Astrocyte (in vitro differentiated cells and primary cell): ENCODE measurements around the gene PRKAG2. TPM values are rescaled to one million over a fixed set of nuclear protein-coding genes. Genes with fewer than 3 reads are reported as not detected.
A peak's percentile ranks its signal among the peaks of the same experiment; 100 is the strongest.

Source experiments
- DNase-seq: peaks from one replicate; pipeline ENCODE4 v3.0.0-alpha.2; 2010; ENCODE audit warnings: low read depth
- FAIRE-seq: peaks from 2 replicates; lab custom pipeline; 2011; peaks lifted over from hg19 to GRCh38; lab: Jason Lieb, UNC
- H2AFZ ChIP-seq: 2 replicates; pipeline ENCODE4 v1.6.0; 2012; ENCODE audit warnings: low read depth, low read length, inconsistent platforms
- H3K27ac ChIP-seq: 2 replicates; pipeline ENCODE4 v1.5.1; 2011; ENCODE audit warnings: low read depth, low read length, inconsistent platforms
- H3K27me3 ChIP-seq: 2 replicates; pipeline ENCODE4 v1.6.0; 2011; ENCODE audit warnings: low read length, inconsistent platforms; ENCODE audit not compliant: insufficient read depth
- H3K36me3 ChIP-seq: 2 replicates; pipeline ENCODE4 v1.5.1; 2011; ENCODE audit warnings: low read length, inconsistent platforms; ENCODE audit not compliant: insufficient read depth
- H3K4me1 ChIP-seq: 2 replicates; pipeline ENCODE4 v1.5.1; 2011; ENCODE audit warnings: low read length, inconsistent platforms; ENCODE audit not compliant: insufficient read depth
- H3K4me2 ChIP-seq: 2 replicates; pipeline ENCODE4 v1.6.0; 2012; ENCODE audit warnings: low read length, inconsistent platforms
- H3K4me3 ChIP-seq: 2 replicates; pipeline ENCODE4 v1.5.1; 2011; ENCODE audit warnings: low read depth, mild to moderate bottlenecking, low read length, inconsistent platforms; ENCODE audit not compliant: insufficient read depth
- H3K79me2 ChIP-seq: 2 replicates; pipeline ENCODE4 v1.6.0; 2012; ENCODE audit warnings: mild to moderate bottlenecking, low read length, inconsistent platforms; ENCODE audit not compliant: insufficient read depth
- H3K9ac ChIP-seq: 2 replicates; pipeline ENCODE4 v1.6.0; 2012; ENCODE audit warnings: mild to moderate bottlenecking, low read length, inconsistent platforms
- H3K9me3 ChIP-seq: 2 replicates; pipeline ENCODE4 v1.5.1; 2012; ENCODE audit warnings: low read depth, mild to moderate bottlenecking, low read length, inconsistent platforms; ENCODE audit not compliant: insufficient read depth
- H4K20me1 ChIP-seq: 2 replicates; pipeline ENCODE4 v1.6.0; 2012; ENCODE audit warnings: low read length, inconsistent platforms; ENCODE audit not compliant: insufficient read depth
- H3K27ac Mint-ChIP-seq: one replicate; pipeline ENCODE4 v1.8.0; 2021; ENCODE audit warnings: mild to moderate bottlenecking, mixed read lengths; ENCODE audit not compliant: unreplicated experiment
- H3K27me3 Mint-ChIP-seq: one replicate; pipeline ENCODE4 v1.8.0; 2021; ENCODE audit warnings: low read depth, mixed read lengths; ENCODE audit not compliant: unreplicated experiment
- H3K36me3 Mint-ChIP-seq: one replicate; pipeline ENCODE4 v1.8.0; 2021; ENCODE audit warnings: low read depth, mixed read lengths; ENCODE audit not compliant: unreplicated experiment
- H3K4me1 Mint-ChIP-seq: one replicate; pipeline ENCODE4 v1.8.0; 2021; ENCODE audit warnings: low read depth, mixed read lengths; ENCODE audit not compliant: unreplicated experiment
- H3K4me3 Mint-ChIP-seq: one replicate; pipeline ENCODE4 v1.8.0; 2021; ENCODE audit warnings: mild to moderate bottlenecking, moderate library complexity, mixed read lengths; ENCODE audit not compliant: unreplicated experiment
- H3K9me3 Mint-ChIP-seq: one replicate; pipeline ENCODE4 v1.8.0; 2021; ENCODE audit warnings: mild to moderate bottlenecking, mixed read lengths; ENCODE audit not compliant: unreplicated experiment
- EZH2 ChIP-seq: IDR thresholded peaks from 2 replicates; pipeline ENCODE4 v1.6.1; 2012; ENCODE audit warnings: mild to moderate bottlenecking, low read length, inconsistent platforms; ENCODE audit not compliant: insufficient read depth
- total RNA-seq: library from RNA; stranded (reverse); gene quantifications from 2 replicates; pipeline ENCODE4 v1.2.1, GENCODE V29; 2021
- TF ChIP-seq, protein P1 (sequence below): IDR thresholded peaks from 2 replicates; pipeline ENCODE4 v1.5.1; 2011; ENCODE audit warnings: low read depth, mild to moderate bottlenecking, inconsistent platforms, low read length, moderate library complexity; ENCODE audit not compliant: insufficient read depth

PRKAG2 gene
- total RNA-seq, 1 donor from 2014 or later, result 40.7 TPM

DNA sequence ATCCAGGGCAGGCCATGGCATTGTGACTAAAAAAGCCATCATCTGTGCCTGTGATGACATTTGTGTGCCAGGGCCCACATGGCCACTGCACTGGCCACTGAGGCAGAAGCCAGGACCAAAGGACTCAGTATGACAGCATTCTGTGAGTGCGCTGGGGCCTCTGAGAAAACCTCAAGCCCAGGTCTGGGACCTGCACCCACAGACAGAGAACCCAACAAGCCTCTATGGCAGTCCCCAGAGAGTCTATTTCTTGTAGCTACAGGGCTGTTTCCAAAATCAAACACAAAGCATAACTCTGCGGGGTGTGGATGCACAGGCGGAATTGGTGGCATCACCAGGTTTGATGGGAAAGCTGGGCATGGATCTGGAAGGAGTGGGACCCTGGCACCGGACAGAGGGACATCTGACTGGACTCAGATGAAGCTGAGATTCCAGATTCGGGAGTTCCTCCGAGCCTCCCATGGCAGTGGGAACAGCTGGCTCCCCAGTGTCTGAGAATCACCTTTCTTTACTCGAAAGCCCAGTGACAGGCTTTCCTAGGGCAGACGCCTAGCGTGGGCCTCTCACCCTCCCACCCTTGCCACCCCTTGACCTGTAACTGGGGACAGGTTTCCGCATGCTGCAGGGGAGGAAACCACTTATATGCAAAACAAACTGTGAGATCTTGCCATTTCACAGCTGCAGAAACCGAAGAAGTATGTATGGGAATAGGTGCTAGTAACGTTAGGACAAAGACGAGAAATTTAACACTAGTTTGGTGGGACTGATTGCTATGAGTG, 286.7 kb downstream of the PRKAG2 start:
- H3K27me3 Mint-ChIP-seq, result no peaks in the 10 kb centered on the region
- H4K20me1 ChIP-seq, result no peaks in the 10 kb centered on the region
- no peak overlapping the region for H3K27ac Mint-ChIP-seq
- no peak overlapping the region for H3K9ac ChIP-seq
- no peaks in the 10 kb centered on the region for H3K9me3 ChIP-seq
- H3K4me2 ChIP-seq, result no peak overlapping the region
- peaks cover 11% of the 10 kb centered on the region for H3K4me1 ChIP-seq
- peaks cover 8% of the 10 kb centered on the region for H3K4me1 Mint-ChIP-seq
- H3K36me3 Mint-ChIP-seq, result peaks cover 22% of the 10 kb centered on the region
- peaks cover 57% of the 10 kb centered on the region for H3K79me2 ChIP-seq
- FAIRE-seq (no peak), DNase-seq (no peak)
- H3K36me3 ChIP-seq, result peaks cover 4% of the 10 kb centered on the region
- H3K9me3 Mint-ChIP-seq, result no peaks in the 10 kb centered on the region
- TF ChIP-seq, protein P1, sequence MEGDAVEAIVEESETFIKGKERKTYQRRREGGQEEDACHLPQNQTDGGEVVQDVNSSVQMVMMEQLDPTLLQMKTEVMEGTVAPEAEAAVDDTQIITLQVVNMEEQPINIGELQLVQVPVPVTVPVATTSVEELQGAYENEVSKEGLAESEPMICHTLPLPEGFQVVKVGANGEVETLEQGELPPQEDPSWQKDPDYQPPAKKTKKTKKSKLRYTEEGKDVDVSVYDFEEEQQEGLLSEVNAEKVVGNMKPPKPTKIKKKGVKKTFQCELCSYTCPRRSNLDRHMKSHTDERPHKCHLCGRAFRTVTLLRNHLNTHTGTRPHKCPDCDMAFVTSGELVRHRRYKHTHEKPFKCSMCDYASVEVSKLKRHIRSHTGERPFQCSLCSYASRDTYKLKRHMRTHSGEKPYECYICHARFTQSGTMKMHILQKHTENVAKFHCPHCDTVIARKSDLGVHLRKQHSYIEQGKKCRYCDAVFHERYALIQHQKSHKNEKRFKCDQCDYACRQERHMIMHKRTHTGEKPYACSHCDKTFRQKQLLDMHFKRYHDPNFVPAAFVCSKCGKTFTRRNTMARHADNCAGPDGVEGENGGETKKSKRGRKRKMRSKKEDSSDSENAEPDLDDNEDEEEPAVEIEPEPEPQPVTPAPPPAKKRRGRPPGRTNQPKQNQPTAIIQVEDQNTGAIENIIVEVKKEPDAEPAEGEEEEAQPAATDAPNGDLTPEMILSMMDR, result no peak
- no peak for TF ChIP-seq EZH2
- H3K27ac ChIP-seq, result no peak overlapping the region
- H3K4me3 ChIP-seq, result no peak overlapping the region
- no peak overlapping the region for H2AFZ ChIP-seq
- no peaks in the 10 kb centered on the region for H3K27me3 ChIP-seq
- H3K4me3 Mint-ChIP-seq, result no peak overlapping the region

DNA sequence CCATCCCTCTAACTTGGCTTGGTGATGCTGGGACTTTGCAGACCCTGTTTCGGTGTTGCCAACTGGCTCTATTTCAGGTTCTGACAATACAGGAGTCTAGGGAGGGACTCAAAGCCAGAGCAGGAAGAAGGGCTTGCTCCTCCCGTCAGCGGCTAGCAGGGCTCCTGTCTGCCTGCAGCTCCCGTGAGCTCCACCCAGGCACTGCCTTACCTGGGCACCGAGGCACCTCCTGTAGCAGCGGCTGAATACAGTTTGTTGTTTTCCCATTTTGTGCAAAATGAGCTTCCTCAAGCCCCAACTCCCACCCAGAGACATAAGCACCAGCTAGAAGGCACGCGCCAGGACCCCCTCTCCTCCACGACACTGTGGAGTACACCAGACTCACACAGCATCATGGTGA, 287.9 kb downstream of the PRKAG2 start:
- Histone ChIP-seq H3K79me2 (peaks cover 51% of the 10 kb centered on the region), H3K27ac (no peak overlapping the region), H3K4me1 (peaks cover 11% of the 10 kb centered on the region), H3K9ac (no peak overlapping the region), H3K4me2 (no peak overlapping the region), H3K4me3 (no peak overlapping the region), H3K36me3 (peaks cover 4% of the 10 kb centered on the region), H3K27me3 (no peaks in the 10 kb centered on the region), H3K9me3 (no peaks in the 10 kb centered on the region), H4K20me1 (no peaks in the 10 kb centered on the region), H2AFZ (no peak overlapping the region)
- Mint-ChIP-seq H3K27ac (no peak overlapping the region), H3K9me3 (peaks cover under 1% of the 10 kb centered on the region), H3K36me3 (peaks cover 22% of the 10 kb centered on the region), H3K27me3 (no peaks in the 10 kb centered on the region), H3K4me1 (peaks cover 8% of the 10 kb centered on the region), H3K4me3 (peak overlapping the region; percentile 50)
- TF ChIP-seq, protein P1, result no peak
- TF ChIP-seq EZH2, result no peak
- FAIRE-seq (no peak), DNase-seq (no peak)

DNA sequence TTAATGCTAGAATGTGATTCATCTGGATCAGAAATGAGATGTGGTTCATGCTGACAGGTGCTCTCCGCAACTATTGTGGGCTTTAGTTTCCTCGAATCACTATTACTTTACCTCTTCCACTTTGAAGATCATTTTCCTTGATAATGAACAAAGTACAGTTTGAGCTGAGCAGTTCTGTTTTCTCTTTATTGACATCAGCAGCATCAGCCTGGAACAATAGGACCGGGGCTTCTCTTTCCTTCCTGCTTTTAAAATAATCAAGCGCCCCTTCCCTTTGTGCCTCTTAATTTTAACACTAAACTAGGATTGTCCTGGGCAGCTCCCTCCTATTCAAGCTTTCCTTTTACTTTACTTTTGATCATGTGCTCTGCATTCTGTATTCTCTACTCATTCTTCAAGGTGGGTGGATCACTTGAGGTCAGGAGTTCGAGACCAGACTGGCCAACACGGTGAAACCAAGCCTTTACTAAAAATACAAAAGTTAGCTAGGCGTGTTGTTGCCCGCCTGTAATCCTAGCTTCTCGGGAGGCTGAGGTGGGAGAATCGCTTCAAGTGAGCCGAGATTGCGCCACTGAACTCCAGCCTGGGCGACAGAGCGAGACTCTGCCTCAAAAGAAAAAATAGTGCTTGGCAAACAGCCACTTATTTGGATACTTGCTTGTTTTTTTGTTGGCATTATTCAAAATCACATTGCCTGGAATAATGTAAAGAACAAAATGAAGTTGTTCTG, 290.2 kb downstream of the PRKAG2 start:
- no peaks in the 10 kb centered on the region for H3K4me1 Mint-ChIP-seq
- no peak overlapping the region for H3K27ac Mint-ChIP-seq
- H3K9me3 ChIP-seq, result no peaks in the 10 kb centered on the region
- H3K4me2 ChIP-seq, result no peak overlapping the region
- H2AFZ ChIP-seq, result no peak overlapping the region
- no peaks in the 10 kb centered on the region for H4K20me1 ChIP-seq
- H3K9me3 Mint-ChIP-seq, result peaks cover 3% of the 10 kb centered on the region
- peaks cover 19% of the 10 kb centered on the region for H3K36me3 Mint-ChIP-seq
- no peak overlapping the region for H3K4me3 ChIP-seq
- no peaks in the 10 kb centered on the region for H3K36me3 ChIP-seq
- H3K4me3 Mint-ChIP-seq, result no peak overlapping the region
- no peak overlapping the region for H3K27ac ChIP-seq
- H3K27me3 ChIP-seq, result no peaks in the 10 kb centered on the region
- H3K9ac ChIP-seq, result no peak overlapping the region
- H3K79me2 ChIP-seq, result peaks cover 54% of the 10 kb centered on the region
- no peaks in the 10 kb centered on the region for H3K4me1 ChIP-seq
- no peak for DNase-seq
- no peak for FAIRE-seq
- TF ChIP-seq, protein P1, result no peak
- TF ChIP-seq EZH2, result no peak
- H3K27me3 Mint-ChIP-seq, result no peaks in the 10 kb centered on the region
